Ectodermal cell (in vitro differentiated cells): ENCODE results near the gene ACCS.

Experiments used
- H3K27ac ChIP-seq: 2 replicates; pipeline ENCODE4 v1.7.0; 2013; ENCODE audit warnings: mild to moderate bottlenecking, low read depth, low read length; ENCODE audit not compliant: insufficient read depth, poor library complexity, severe bottlenecking
- H3K27me3 ChIP-seq: 2 replicates; pipeline ENCODE4 v1.7.0; 2013; ENCODE audit warnings: mild to moderate bottlenecking, low read length; ENCODE audit not compliant: insufficient read depth, control insufficient read depth, poor library complexity, severe bottlenecking
- H3K36me3 ChIP-seq: one replicate; pipeline ENCODE4 v1.7.0; 2013; ENCODE audit warnings: low read length; ENCODE audit not compliant: control insufficient read depth, insufficient read depth
- H3K4me1 ChIP-seq: one replicate; pipeline ENCODE4 v1.7.0; 2013; ENCODE audit warnings: low read length; ENCODE audit not compliant: control insufficient read depth, insufficient read depth
- H3K4me3 ChIP-seq: 2 replicates; pipeline ENCODE4 v1.7.0; 2013; ENCODE audit warnings: low read depth, low read length, control low read depth; ENCODE audit not compliant: insufficient read depth
- H3K9me3 ChIP-seq: 2 replicates; pipeline ENCODE4 v1.7.0; 2013; ENCODE audit warnings: mild to moderate bottlenecking, low read length, moderate library complexity; ENCODE audit not compliant: control insufficient read depth
- WGBS, 2 experiments: methylation state at CpG; one replicate each; pipeline ENCODE4 v1.1.7; 2013; ENCODE audit warnings: missing lambda C conversion rate in 2 of 2; 5-methylcytosine and 5-hydroxymethylcytosine counted together

The ACCS gene

GRCh38 chr11:44043157-44043556 is 22.9 kb upstream of the ACCS start:
- H3K4me1 ChIP-seq: no peaks in the 10 kb centered on the region
- no peaks in the 10 kb centered on the region for H3K27me3 ChIP-seq
- no peaks in the 10 kb centered on the region for H3K36me3 ChIP-seq
- H3K27ac ChIP-seq: no peak overlapping the region
- H3K4me3 ChIP-seq: no peak overlapping the region
- 87 to 100% methylated on average over 2 of the region's 2 CpGs for WGBS, 2 experiments
- peaks cover 3% of the 10 kb centered on the region for H3K9me3 ChIP-seq

GRCh38 chr11:44046182-44046581 is 19.9 kb upstream of the ACCS start:
- 83 to 100% methylated on average over 1 to 2 of the region's 2 CpGs for WGBS, 2 experiments

DNA sequence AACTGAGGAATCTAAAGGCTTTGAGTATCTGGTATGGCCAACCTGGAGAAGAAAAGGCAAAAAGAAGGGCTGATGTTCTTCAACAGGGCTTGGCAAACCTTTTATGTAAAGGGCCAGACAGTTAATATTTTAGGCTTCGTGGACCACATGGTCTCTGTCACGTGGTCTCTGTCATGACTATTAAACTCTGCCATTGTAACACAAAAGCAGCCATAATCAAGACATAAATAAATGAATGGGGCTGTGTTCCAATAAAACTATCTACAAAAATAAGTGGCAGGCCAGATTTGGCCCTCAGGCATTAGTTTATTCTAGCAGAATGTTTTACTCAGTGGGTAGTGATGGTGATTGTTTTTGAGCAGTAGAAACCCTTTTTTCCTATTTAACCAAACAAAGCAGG is 18.8 kb upstream of the ACCS start:
- 89 to 93% methylated on average over 2 of the region's 2 CpGs for WGBS, 2 experiments
- H3K9me3 ChIP-seq: no peaks in the 10 kb centered on the region
- H3K4me3 ChIP-seq: no peak overlapping the region
- H3K27me3 ChIP-seq: no peaks in the 10 kb centered on the region
- no peak overlapping the region for H3K27ac ChIP-seq
- H3K36me3 ChIP-seq: no peaks in the 10 kb centered on the region
- no peaks in the 10 kb centered on the region for H3K4me1 ChIP-seq

More at GRCh38 chr11:44046182-44046581, 19.9 kb upstream of the ACCS start:
- Histone ChIP-seq H3K36me3 (no peaks in the 10 kb centered on the region), H3K4me1 (no peaks in the 10 kb centered on the region), H3K9me3 (peaks cover 2% of the 10 kb centered on the region), H3K4me3 (no peak overlapping the region), H3K27ac (no peak overlapping the region), H3K27me3 (no peaks in the 10 kb centered on the region)

DNA sequence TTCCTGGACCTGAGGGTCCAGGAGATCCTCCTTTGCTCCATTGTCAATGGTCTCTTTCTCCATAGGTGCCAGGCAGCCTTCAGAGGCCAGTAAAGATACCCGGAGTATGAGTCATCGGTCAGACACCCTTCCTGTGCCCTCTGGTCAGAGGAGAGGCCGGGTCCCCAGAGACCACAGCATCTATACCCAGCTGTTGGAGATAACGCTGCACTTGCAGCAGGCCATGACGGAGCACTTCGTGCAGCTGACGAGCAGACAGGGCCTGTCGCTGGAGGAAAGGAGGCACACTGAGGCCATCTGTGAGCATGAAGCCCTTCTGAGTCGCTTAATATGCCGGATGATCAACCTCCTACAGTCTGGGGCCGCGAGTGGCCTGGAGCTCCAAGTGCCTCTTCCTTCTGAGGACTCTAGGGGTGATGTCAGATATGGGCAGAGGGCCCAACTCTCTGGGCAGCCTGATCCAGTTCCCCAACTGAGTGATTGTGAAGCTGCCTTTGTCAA is 18.1 kb upstream of the ACCS start, which contains the start of gene ACCSL:
ACCSL (plus strand) TSS at position 51 of the 501 bp plus-strand sequence; CDS start at position 107, 56 bp downstream.
- H3K27ac ChIP-seq: no peak within 1 kb of the TSS
- no peaks in the 10 kb centered on the region for H3K9me3 ChIP-seq
- no peaks in the 10 kb centered on the region for H3K36me3 ChIP-seq
- H3K27me3 ChIP-seq: no peaks in the 10 kb centered on the region
- WGBS, 2 experiments: 95 to 97% methylated on average over 12 of the region's 12 CpGs
- no peak within 1 kb of the TSS for H3K4me3 ChIP-seq
- no peaks in the 10 kb centered on the region for H3K4me1 ChIP-seq

DNA sequence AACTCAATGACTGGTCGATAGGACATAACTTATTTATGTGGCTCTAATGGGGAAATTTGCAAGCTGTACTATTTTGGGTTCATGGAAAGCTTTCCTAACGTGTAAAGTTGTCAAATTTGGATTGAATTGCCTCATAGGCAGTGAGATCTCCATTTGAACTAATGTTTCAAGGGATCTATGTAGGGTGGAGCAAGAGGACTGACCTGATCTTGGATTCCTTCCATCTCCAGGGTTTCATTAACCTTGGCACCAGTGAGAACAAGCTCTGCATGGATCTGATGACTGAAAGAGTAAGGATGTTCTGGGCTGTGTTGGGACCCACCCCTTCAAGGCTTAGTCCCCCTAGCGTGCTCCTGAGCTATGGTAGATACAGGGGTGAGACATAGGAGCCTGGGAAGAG is 16.2 kb upstream of the ACCS start:
- whole genome bisulfite sequencing, 2 experiments: 82 to 90% methylated on average over 3 of the region's 3 CpGs
- Histone ChIP-seq H3K4me1 (no peaks in the 10 kb centered on the region), H3K9me3 (no peaks in the 10 kb centered on the region), H3K27me3 (no peaks in the 10 kb centered on the region), H3K4me3 (no peak overlapping the region), H3K36me3 (no peaks in the 10 kb centered on the region), H3K27ac (no peak overlapping the region)

DNA sequence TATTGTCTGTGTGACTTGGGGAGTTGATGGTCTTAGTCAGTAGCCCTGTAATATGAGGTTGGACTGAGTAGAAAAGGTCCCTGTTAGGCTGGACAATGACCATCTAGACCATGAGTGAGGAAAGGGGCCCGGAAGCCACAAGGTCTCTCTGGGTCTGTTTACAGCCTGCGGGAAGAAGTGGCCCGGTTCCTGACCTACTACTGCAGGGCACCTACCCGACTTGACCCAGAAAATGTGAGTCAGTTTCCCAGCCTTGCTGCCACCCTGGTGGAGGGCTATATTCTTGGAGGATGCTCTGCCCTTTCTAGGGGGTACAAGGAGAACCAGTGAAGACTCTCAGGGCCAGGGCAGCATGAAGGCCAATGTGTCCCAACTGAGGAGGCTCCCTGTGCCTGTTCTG is 14.9 kb upstream of the ACCS start:
- Histone ChIP-seq H3K36me3 (no peaks in the 10 kb centered on the region), H3K9me3 (no peaks in the 10 kb centered on the region), H3K27me3 (no peaks in the 10 kb centered on the region), H3K4me1 (no peaks in the 10 kb centered on the region), H3K4me3 (no peak overlapping the region), H3K27ac (no peak overlapping the region)
- WGBS, 2 experiments: 95 to 96% methylated on average over 4 of the region's 4 CpGs

GRCh38 chr11:44057340-44057739 is 8.7 kb upstream of the ACCS start:
- Histone ChIP-seq H3K9me3 (no peaks in the 10 kb centered on the region), H3K4me1 (peaks cover 1% of the 10 kb centered on the region), H3K27ac (no peak overlapping the region), H3K4me3 (no peak overlapping the region), H3K36me3 (no peaks in the 10 kb centered on the region), H3K27me3 (no peaks in the 10 kb centered on the region)
- WGBS, 2 experiments: 92 to 94% methylated on average over 6 of the region's 6 CpGs

GRCh38 chr11:44058275-44058674 is 7.8 kb upstream of the ACCS start:
- no peak overlapping the region for H3K27ac ChIP-seq
- no peak overlapping the region for H3K4me3 ChIP-seq
- no peaks in the 10 kb centered on the region for H3K36me3 ChIP-seq
- no peaks in the 10 kb centered on the region for H3K27me3 ChIP-seq
- H3K9me3 ChIP-seq: no peaks in the 10 kb centered on the region
- H3K4me1 ChIP-seq: peaks cover 10% of the 10 kb centered on the region
- WGBS, 2 experiments: 93 to 95% methylated on average over 6 of the region's 6 CpGs

GRCh38 chr11:44065161-44065661 is 859 bp upstream of the ACCS start:
- Histone ChIP-seq H3K4me1 (peaks cover 25% of the 10 kb centered on the region), H3K9me3 (no peaks in the 10 kb centered on the region), H3K36me3 (no peaks in the 10 kb centered on the region), H3K27me3 (no peaks in the 10 kb centered on the region), H3K4me3 (peak overlapping the region; percentile 44), H3K27ac (peak overlapping the region; percentile 84)
- WGBS, 2 experiments: 28 to 34% methylated on average over 3 of the region's 4 CpGs

DNA sequence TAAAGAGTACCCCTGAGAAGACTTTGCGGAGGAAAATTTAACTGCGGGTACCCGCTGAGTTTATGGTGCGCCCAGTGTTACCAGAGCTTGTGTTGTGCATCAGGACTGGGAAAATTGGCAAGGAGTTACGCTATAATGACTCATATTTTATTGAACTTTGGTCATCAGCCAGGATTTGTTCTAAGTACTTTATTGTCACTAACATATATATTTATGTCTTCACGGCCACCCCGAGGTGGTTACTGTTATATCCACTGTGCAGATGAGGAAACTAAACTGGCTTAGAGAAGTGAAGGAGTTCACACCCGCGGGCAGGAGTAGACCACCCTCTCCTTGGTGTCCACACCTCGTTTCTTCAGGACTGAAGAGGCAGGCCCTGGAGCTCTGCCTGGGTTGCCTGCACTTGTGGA is 667 bp downstream of the ACCS start:
- no peaks in the 10 kb centered on the region for H3K27me3 ChIP-seq
- H3K4me3 ChIP-seq: peak overlapping the region; percentile 44
- no peaks in the 10 kb centered on the region for H3K9me3 ChIP-seq
- H3K36me3 ChIP-seq: no peaks in the 10 kb centered on the region
- WGBS, 2 experiments: 80 to 83% methylated on average over 10 of the region's 10 CpGs
- peaks cover 25% of the 10 kb centered on the region for H3K4me1 ChIP-seq
- H3K27ac ChIP-seq: no peak overlapping the region

GRCh38 chr11:44067266-44067665 is 1.2 kb downstream of the ACCS start:
- Histone ChIP-seq H3K27ac (no peak overlapping the region), H3K4me3 (no peak overlapping the region), H3K27me3 (no peaks in the 10 kb centered on the region), H3K9me3 (no peaks in the 10 kb centered on the region), H3K4me1 (peaks cover 25% of the 10 kb centered on the region), H3K36me3 (no peaks in the 10 kb centered on the region)
- WGBS, 2 experiments: 89 to 90% methylated on average over 5 of the region's 5 CpGs
